Caco-2 (cell line): ENCODE data around the gene MYF5. TPM values are rescaled to one million over a fixed set of nuclear protein-coding genes. Genes with fewer than 3 reads are reported as not detected.

Experiments used
- BruUV-seq: library from RNA; stranded (reverse); fragments of 400-500 nt; replicated peaks from 2 replicates; lab custom pipeline; 2021; lab: Mats Ljungman, UMichigan
- CTCF ChIA-PET: fragments of 300-600 bp; sonication (Branson Sonifier 250); formaldehyde crosslinking; loops from one replicate; lab custom pipeline; 2022; ENCODE audit warnings: antibody characterized with exemption; lab: Charles Lee
- POLR2A ChIA-PET: fragments of 300-600 bp; sonication (Branson Sonifier 250); formaldehyde crosslinking; loops from one replicate; lab custom pipeline; 2022; ENCODE audit warnings: antibody characterized with exemption; lab: Charles Lee
- DNase-seq, 2 experiments: peaks; one replicate each; pipeline versions ENCODE4 v3.0.0 to v3.0.0-alpha.2; 2020 to 2022
- H3K27me3 ChIP-seq: replicated peaks from 2 replicates; pipeline ENCODE4 v1.6.0; 2011; ENCODE audit warnings: low read length; ENCODE audit not compliant: control insufficient read depth, insufficient read depth
- H3K36me3 ChIP-seq: 2 replicates; pipeline ENCODE4 v1.5.1; 2011; ENCODE audit warnings: low read length; ENCODE audit not compliant: control insufficient read depth, insufficient read depth
- H3K4me1 ChIP-seq: fragments of 250-450 bp; sonication (Bioruptor Pico); 2 replicates; pipeline ENCODE4 v1.5.1; 2020; ENCODE audit warnings: mild to moderate bottlenecking
- H3K4me3 ChIP-seq: 2 replicates; pipeline ENCODE4 v1.5.1; 2011; ENCODE audit warnings: low read depth, mild to moderate bottlenecking, control low read depth, low read length
- H3K9me3 ChIP-seq: fragments of 250-450 bp; sonication (Bioruptor Pico); 2 replicates; pipeline ENCODE4 v1.5.1; 2020; ENCODE audit warnings: mild to moderate bottlenecking, moderate library complexity
- H3K27ac Mint-ChIP-seq: one replicate; pipeline ENCODE4 v1.8.0; 2022; ENCODE audit warnings: mixed read lengths; ENCODE audit not compliant: unreplicated experiment
- H3K27me3 Mint-ChIP-seq: one replicate; pipeline ENCODE4 v1.8.0; 2022; ENCODE audit warnings: mixed read lengths; ENCODE audit not compliant: insufficient read depth, unreplicated experiment
- H3K36me3 Mint-ChIP-seq: one replicate; pipeline ENCODE4 v1.8.0; 2022; ENCODE audit warnings: mild to moderate bottlenecking, mixed read lengths; ENCODE audit not compliant: insufficient read depth, unreplicated experiment
- H3K4me1 Mint-ChIP-seq: one replicate; pipeline ENCODE4 v1.8.0; 2022; ENCODE audit warnings: low read depth, mixed read lengths; ENCODE audit not compliant: unreplicated experiment
- H3K4me3 Mint-ChIP-seq: one replicate; pipeline ENCODE4 v1.8.0; 2022; ENCODE audit warnings: mild to moderate bottlenecking, moderate library complexity, mixed read lengths; ENCODE audit not compliant: unreplicated experiment
- H3K9me3 Mint-ChIP-seq: one replicate; pipeline ENCODE4 v1.8.0; 2022; ENCODE audit warnings: mixed read lengths; ENCODE audit not compliant: unreplicated experiment
- CTCF ChIP-seq, 2 experiments: fragments of 200-600 bp in 1 of 2; IDR thresholded peaks; 1 replicate in 1 of 2; 2 replicates in 1 of 2; pipeline versions ENCODE4 v1.5.1 to v1.8.0; 2011 to 2022; ENCODE audit warnings: antibody characterized with exemption in 1 of 2, control low read depth in 1 of 2, inconsistent platforms in 1 of 2, low read depth in 1 of 2, low read length in 1 of 2, mild to moderate bottlenecking in 1 of 2, moderate library complexity in 1 of 2; ENCODE audit not compliant: insufficient read depth in 1 of 2, severe bottlenecking in 1 of 2, unreplicated experiment in 1 of 2
- intact Hi-C: fragments of 100-400 bp; cut with micrococcal nuclease; formaldehyde crosslinking; loops from one replicate; pipeline ENCODE4 v1.10.0; 2022; ENCODE audit not compliant: unreplicated experiment
- total RNA-seq: library from RNA; stranded (reverse); gene quantifications from 2 replicates; pipeline ENCODE4 v1.2.3, GENCODE V29; 2022

MYF5 gene
- total RNA-seq, 1 experiment from 2014 or later, result not detected

DNA sequence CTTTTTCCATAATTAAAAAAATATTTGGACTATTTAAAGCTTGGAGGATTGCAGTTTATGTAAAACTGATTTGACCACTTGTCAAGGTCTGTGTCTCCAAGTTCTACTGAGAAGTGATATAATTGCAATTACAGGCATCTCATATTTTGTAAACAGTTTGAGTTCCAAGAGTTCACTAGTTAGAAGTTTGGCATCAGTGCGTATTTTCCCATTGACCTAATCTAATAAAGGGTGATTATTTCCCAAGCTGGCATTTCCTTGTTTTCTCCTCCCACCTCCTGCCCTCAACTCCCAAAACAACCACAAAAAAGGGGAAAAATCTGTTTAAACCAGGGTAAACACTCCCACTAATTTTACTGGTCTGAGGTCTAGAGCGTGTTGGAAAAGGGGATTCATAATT, 12.3 kb upstream of the MYF5 start:
- ChIA-PET CTCF (no interaction called here), POLR2A (no interaction called here)
- intact Hi-C loops, result no loop called here
- no peaks in the 10 kb centered on the region for H3K9me3 ChIP-seq
- H3K36me3 ChIP-seq, result no peaks in the 10 kb centered on the region
- DNase-seq, result no peak
- BruUV-seq, result no TSS peak
- no peaks in the 10 kb centered on the region for H3K9me3 Mint-ChIP-seq
- H3K4me3 ChIP-seq, result no peak overlapping the region
- H3K27me3 Mint-ChIP-seq, result no peaks in the 10 kb centered on the region
- no peaks in the 10 kb centered on the region for H3K36me3 Mint-ChIP-seq
- no peak overlapping the region for H3K27ac Mint-ChIP-seq
- H3K4me1 ChIP-seq, result no peaks in the 10 kb centered on the region
- no peaks in the 10 kb centered on the region for H3K27me3 ChIP-seq
- no peak for TF ChIP-seq CTCF (IDR thresholded peaks at IDR 0.05; ENCODE audit: insufficient read depth in 1 of 2, low read depth in 1 of 2, low read length in 1 of 2, severe bottlenecking in 1 of 2, unreplicated experiment in 1 of 2)
- H3K4me3 Mint-ChIP-seq, result no peak overlapping the region
- H3K4me1 Mint-ChIP-seq, result peaks cover 10% of the 10 kb centered on the region

GRCh38 chr12:80707126-80707829, 9.4 kb upstream of the MYF5 start, which contains the start of gene MYF6:
TSS of gene MYF6 (plus strand) at chr12:80707634. CDS start at chr12:80707720, 86 bp downstream.
- POLR2A ChIA-PET, result no interaction called here
- Histone ChIP-seq H3K4me1 (no peaks in the 10 kb centered on the region), H3K9me3 (no peaks in the 10 kb centered on the region), H3K36me3 (no peaks in the 10 kb centered on the region), H3K27me3 (no peaks in the 10 kb centered on the region), H3K4me3 (no peak within 1 kb of the TSS)
- H3K27ac Mint-ChIP-seq, result no peak within 1 kb of the TSS
- no peaks in the 10 kb centered on the region for H3K9me3 Mint-ChIP-seq
- H3K4me3 Mint-ChIP-seq, result no peak within 1 kb of the TSS
- intact Hi-C loops, result no loop called here
- DNase-seq, result no peak
- CTCF ChIA-PET, result no interaction called here
- H3K4me1 Mint-ChIP-seq, result peaks cover 10% of the 10 kb centered on the region
- TF ChIP-seq CTCF (IDR thresholded peaks at IDR 0.05; ENCODE audit: insufficient read depth in 1 of 2, low read depth in 1 of 2, low read length in 1 of 2, severe bottlenecking in 1 of 2, unreplicated experiment in 1 of 2), result no peak
- no peaks in the 10 kb centered on the region for H3K36me3 Mint-ChIP-seq
- no peaks in the 10 kb centered on the region for H3K27me3 Mint-ChIP-seq
- BruUV-seq, result no TSS peak

DNA sequence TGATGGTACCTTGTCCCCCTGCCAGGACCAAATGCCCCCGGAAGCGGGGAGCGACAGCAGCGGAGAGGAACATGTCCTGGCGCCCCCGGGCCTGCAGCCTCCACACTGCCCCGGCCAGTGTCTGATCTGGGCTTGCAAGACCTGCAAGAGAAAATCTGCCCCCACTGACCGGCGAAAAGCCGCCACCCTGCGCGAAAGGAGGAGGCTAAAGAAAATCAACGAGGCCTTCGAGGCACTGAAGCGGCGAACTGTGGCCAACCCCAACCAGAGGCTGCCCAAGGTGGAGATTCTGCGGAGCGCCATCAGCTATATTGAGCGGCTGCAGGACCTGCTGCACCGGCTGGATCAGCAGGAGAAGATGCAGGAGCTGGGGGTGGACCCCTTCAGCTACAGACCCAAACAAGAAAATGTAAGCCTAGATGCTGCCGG, 8.9 kb upstream of the MYF5 start:
- POLR2A ChIA-PET, result interaction anchor here (0.6 kb wide), 1 partner anchor 198 kb away, joined by 3 read pairs; no protein-coding TSS in a partner anchor
- Mint-ChIP-seq H3K27ac (no peak overlapping the region), H3K36me3 (no peaks in the 10 kb centered on the region), H3K4me3 (no peak overlapping the region), H3K27me3 (no peaks in the 10 kb centered on the region), H3K9me3 (no peaks in the 10 kb centered on the region), H3K4me1 (peaks cover 8% of the 10 kb centered on the region)
- intact Hi-C loops, result no loop called here
- CTCF ChIA-PET, result no interaction called here
- no peak for TF ChIP-seq CTCF (IDR thresholded peaks at IDR 0.05; ENCODE audit: insufficient read depth in 1 of 2, low read depth in 1 of 2, low read length in 1 of 2, severe bottlenecking in 1 of 2, unreplicated experiment in 1 of 2)
- Histone ChIP-seq H3K4me1 (no peaks in the 10 kb centered on the region), H3K4me3 (no peak overlapping the region), H3K9me3 (no peaks in the 10 kb centered on the region), H3K27me3 (no peaks in the 10 kb centered on the region), H3K36me3 (no peaks in the 10 kb centered on the region)
- no peak for DNase-seq
- BruUV-seq, result no TSS peak
